Sciatic nerve (tissue), 2 donors: ENCODE results near the gene APBA3. TPM values are rescaled to one million over a fixed set of nuclear protein-coding genes. Genes with fewer than 3 reads are reported as not detected.

Source experiments
- ATAC-seq: fragments of 200-7000 bp; cut with Tn5 transposase; one replicate; pipeline ENCODE4 v1.9.1; 2020; ENCODE audit warnings: mild to moderate bottlenecking, moderate library complexity
- DNase-seq: peaks from one replicate; pipeline ENCODE4 v3.0.0-alpha.2; 2020; ENCODE audit warnings: low spot score
- intact Hi-C: fragments of 100-400 bp; cut with DNase I; formaldehyde crosslinking; loops from one replicate; pipeline ENCODE4 v1.14.2; 2022
- total RNA-seq: library from RNA; stranded (reverse); fragmentation: NEBNext Ultra II Directional; extraction: Animal tissue kit (Norgen Biotek cat#: 25700); gene quantifications from one replicate; pipeline ENCODE4 v1.2.1, GENCODE V29; 2021
- donor health status: DM: no; HTN: no; CAD: no.
- donor health status: DM: no; HTN: no; CAD: no.

Gene APBA3, protein sequence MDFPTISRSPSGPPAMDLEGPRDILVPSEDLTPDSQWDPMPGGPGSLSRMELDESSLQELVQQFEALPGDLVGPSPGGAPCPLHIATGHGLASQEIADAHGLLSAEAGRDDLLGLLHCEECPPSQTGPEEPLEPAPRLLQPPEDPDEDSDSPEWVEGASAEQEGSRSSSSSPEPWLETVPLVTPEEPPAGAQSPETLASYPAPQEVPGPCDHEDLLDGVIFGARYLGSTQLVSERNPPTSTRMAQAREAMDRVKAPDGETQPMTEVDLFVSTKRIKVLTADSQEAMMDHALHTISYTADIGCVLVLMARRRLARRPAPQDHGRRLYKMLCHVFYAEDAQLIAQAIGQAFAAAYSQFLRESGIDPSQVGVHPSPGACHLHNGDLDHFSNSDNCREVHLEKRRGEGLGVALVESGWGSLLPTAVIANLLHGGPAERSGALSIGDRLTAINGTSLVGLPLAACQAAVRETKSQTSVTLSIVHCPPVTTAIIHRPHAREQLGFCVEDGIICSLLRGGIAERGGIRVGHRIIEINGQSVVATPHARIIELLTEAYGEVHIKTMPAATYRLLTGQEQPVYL
- total RNA-seq = 26.1 TPM

DNA sequence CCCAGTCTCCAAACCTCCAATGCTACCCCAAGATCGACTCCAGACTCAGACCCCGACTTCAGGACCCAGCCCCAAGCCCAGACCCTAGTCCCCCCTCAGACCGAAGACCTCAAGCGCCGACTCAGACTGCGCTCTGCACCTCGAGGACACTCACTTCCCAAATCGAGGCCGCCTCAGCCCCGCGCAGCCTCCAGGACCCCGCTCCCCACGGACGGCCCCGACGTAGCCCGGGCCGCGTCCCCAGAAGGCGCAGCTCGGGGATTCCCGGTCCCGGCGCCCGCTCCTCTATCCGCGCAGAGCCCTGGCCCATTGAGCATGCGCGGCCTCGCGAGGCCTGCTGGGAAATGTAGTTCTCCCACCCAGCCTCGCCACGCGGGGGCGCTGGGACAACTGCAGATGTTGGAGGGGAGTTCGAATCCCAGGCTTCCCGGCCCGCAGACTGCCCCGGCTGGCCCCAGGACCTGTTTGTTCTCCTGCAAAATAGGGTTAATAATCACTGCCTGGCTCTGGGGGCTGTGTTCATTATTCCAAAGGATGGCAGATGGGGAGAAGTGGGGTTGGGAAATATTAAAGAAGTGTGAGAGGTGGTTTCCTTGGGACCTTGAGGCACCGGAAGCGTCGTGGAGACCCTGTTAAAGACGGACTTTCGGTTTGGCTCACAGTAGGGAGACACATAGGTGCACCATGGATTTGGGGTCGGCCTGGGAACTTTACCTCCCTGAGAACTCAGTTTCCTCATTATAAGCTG, at the start of gene APBA3:
APBA3 (minus strand) TSS at position 311 of the 748 bp plus-strand sequence. CDS start 1,428 bp downstream, outside the sequence.
- peak; percentile 95 for DNase-seq
- peak; percentile 52 for ATAC-seq
- intact Hi-C loops = no loop called here

DNA sequence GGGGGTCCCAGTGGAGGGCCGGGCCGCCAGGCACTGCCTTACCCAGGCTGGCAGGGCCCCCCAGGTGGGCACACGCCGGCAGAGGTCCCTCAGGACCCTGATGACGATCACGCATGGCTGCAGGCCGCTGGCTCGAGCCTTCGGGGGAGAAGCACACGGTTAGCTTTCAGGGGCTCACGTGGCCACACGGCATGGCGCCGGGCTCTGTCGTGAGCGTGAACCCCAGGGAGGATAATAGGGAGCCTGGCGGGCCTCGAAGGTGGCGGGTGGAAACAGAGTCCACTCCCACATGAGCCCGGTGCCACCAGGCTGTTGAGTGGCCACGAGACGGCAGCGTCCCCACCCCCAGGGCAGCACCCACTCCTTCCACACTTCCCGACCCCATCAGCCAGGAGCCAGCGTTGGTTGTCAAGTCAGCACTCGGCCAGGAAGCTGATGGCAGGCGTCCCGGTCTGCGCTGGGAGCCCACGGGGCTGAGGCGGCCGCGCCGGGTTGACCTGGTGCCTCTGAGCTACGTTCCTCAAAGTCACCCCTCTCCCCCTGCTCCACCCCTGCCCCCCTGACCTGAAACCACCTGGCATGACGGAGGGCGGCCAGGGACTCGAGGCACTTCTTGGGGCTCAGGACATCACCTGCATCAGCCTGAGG, 49.3 kb upstream of the APBA3 start:
- peak; percentile 25 for ATAC-seq
- intact Hi-C loops = no loop called here

DNA sequence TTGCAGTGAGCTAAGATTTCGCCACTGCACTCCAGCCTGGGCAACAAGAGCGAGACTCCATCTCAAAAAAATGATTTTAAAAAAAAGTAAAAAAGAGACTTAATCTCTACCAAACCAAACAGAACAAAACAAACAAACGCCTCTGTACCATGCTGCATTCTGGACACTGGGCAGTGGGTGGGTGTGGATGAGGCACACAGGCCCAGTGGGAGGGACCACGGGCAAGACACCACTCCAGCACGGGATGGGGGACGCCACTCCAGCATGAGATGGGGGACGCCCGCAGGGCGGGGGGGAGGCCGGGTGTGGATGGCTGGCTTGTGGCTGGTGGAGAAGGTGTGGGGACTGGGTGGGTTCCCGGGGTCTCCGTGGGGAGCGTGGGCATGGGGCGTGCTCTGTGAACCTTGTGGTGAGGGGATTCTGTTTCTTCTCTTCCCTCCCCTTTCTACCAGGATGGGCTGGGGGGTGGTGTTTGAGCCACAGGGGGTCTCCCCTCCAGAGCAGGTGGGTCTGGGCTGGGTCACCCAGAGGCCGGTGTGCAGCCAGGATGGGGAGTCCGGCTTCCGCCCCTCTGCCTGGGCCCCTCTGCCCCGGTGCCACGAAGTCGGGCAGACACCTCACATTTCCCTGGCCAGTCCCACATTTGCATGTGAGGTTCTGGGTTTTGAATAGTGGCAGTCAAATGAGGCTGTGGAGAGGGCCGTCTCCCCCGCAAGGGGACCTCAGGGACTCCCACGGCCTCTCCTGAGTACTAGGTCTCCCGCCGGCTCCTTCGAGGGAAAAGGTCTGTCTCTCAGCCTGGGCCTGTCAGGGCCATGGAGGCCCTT, 48.6 kb upstream of the APBA3 start:
- DNase-seq (no peak), ATAC-seq (no peak)
- intact Hi-C loops = no loop called here

More for the DNA sequence above, 49.3 kb upstream of the APBA3 start:
- no peak for DNase-seq

- intact Hi-C loops = no loop called here
- no peak for DNase-seq
- ATAC-seq = no peak
These were observed 47.1 kb upstream of the APBA3 start for GRCh38 chr19:3808420-3809143.

DNA sequence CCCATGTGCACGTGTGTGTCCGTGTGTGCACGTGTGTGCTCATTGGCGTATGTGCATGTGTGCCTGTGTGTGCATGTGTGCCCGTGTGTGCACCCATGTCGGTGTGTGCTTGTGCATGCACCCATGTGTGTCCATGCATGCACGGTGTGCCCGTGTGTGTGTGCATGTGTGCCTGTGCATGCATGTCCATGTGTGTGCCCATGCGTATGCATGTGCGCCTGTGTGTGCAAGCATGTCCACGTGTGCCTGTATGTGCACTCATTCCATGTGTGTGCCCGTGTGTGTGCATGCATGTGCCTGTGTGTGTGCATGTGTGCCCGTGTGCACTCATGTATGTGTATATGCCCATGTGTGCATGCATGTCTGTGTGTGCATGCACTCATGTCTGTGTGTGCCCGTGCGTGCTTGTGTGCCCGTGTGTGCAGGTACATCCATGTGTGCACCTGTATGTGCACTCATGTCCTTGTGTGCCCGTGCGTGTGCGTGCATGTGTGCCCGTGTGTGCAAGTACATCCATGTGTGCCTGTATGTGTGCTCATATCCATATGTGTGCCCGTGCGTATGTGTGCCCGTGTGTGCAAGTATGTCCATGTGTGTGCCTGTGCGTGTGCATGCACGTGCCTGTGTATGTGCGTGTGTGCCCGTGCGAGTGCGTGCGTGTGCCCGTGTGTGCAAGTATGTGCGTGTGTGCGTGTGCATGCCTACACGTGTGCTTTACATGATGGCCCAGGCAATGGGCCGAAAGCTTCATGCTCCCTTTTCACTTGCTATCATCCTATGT, 46.3 kb upstream of the APBA3 start:
- ATAC-seq (no peak), DNase-seq (no peak)
- intact Hi-C loops = no loop called here

DNA sequence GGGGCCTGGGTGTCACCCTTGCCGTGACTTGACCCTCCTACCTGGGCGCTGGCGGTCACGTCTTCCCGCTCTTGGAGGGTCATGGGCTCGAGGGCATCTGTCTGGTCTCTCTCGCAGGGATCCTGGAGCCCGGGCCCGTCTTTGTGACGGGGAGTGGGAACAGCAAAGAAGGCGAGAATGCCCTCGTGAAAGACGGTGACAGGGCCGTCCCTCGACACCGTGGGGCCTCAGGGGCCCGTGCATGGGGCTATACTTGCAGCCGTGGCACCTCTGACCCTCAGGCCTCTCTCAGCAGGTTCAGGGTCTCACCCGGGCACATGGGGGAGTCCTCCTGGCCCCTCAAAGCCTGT, 45.6 kb upstream of the APBA3 start:
- intact Hi-C loops = no loop called here

GRCh38 chr19:3805859-3806258, 44.4 kb upstream of the APBA3 start:
- intact Hi-C loops = no loop called here
- ATAC-seq (no peak), DNase-seq (no peak)

More for the DNA sequence above, 45.6 kb upstream of the APBA3 start:
- no peak for DNase-seq
- ATAC-seq = no peak

DNA sequence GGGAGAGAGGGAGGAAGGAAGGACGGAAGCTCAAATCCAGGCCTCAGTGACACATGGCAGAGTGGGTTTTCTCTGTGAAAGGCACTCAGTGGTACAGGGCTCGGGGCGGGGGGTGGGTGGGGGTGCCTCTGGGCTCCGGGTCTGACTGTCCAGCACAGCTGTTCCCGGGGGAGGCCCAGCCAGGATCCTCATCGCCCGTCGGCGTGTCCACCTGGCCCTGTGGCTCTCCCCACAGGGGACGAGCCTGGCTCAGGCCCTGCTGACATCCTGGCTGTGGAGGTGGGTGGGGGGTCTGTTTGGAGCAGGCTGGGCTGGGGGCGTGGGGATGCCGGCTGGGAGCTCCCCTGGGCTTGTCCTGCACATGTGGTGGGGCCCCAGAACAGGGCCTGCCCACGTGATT, 42.9 kb upstream of the APBA3 start:
- intact Hi-C loops = no loop called here
- ATAC-seq = no peak

GRCh38 chr19:3803986-3804385, 42.5 kb upstream of the APBA3 start:
- ATAC-seq (no peak), DNase-seq (no peak)
- intact Hi-C loops = no loop called here

More for the DNA sequence above, 42.9 kb upstream of the APBA3 start:
- DNase-seq = no peak

DNA sequence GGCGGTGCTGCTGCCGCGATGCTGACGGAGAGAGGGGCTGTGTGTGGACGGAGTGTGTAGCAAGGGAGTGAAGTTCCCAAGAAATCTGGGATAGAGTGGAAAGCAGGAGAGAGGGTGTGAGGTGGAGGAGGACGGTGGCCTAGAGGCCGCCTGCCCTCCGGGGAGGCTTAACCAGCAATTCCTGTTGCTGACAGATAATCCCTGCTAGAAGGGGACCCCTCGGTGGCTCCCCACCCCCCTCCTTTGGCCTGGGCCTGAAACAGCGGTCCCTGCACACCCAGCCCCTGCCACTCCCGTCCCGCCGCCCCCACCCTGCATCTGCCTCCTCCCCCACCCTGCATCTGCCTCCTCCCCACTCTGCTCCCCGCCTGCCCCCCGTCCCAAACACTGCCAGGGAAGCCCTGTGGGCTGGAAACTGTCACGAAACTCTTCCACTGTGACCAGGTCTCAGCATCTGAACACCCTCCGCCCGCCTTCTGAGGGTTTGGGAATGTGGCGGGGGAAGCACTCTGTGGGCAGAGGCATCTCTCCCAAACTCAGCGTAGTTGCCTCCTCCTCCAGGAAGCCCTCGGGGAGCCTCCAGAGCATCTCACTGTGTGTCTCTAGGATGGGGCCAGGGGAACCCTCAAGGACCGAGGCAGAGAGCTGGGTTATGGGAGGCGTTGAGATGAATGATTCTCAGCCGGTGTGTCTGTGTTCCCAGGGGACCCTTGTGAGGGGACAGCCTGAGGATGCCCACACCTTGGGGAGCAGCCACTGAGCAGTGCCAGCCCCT, 41.8 kb upstream of the APBA3 start:
- no peak for ATAC-seq
- intact Hi-C loops = no loop called here
- DNase-seq = no peak

DNA sequence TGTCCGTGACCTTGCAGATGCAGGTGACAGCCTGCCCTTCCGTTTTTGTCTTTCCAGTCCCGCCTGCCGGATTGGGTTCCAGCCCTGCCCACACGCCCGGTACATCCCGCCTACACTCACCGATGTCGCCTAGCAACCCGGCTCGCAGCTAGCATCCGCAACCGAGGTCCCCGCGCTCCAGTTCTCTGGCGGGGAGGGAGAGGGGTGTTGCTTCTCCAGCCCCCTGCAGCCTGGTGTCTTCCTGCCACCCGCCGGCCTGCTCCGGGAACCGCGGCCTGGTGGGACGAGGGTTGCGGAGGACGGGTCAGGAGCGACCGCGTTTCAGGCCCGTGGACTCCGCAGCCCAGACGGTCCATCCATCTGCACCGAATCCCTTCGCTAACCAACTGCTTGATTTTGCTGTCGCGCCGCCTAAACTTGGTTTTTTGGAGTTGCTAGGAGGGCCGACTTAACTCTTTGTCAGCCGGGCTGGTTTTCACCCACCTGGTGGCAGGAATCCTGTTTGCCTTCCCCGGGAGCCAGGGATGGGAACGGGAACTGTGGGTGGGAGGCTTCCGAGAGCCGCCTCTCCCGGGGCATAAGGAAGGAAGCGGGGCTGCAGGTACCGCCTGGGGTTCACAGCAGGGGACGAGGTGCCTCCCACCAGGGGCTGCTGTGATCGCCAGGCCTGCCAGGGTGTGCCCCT, 40.1 kb upstream of the APBA3 start:
- intact Hi-C loops = no loop called here
- no peak for ATAC-seq
- no peak for DNase-seq

DNA sequence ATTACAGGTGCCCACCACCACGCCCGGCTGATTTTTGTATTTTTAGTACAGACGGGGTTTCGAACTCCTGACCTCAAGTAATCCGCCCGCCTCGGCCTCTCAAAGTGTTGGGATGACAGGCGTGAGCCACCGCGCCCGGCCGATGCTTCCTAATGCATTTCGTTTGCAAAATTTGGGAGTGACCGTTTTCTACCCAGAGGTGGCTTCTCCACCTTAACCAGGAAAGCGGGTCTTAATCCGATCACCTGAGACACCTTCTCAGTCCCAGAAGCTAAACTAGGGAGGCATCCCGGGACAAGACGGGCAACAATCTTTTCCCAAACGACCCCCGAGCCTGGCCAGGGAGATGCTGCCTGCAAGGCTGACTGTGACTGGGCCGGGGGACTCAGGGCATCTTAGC, 39.5 kb upstream of the APBA3 start:
- DNase-seq = no peak
- intact Hi-C loops = no loop called here
- ATAC-seq = no peak

- intact Hi-C loops = no loop called here
- no peak for DNase-seq
- ATAC-seq = no peak
These were observed 36.6 kb upstream of the APBA3 start for GRCh38 chr19:3798137-3798536.

DNA sequence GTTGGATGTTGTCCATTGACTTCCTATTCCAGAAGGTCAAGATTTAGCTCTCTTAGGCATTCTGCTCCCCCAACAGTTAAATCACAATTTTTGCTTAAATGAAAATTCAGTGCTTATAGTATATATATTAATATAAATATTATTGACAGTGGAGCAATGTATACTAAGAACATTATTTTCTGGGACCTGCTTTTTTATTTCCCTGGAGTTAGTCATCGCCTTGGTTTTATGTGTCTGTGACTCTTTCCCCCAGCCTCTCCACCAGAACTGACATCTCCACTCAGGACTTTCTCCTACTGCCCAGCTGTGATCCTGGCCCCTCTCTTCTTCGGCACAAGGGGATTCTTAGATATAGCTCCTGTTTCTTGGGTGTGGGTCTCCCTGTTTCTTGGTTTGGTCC, 34.9 kb upstream of the APBA3 start:
- no peak for ATAC-seq
- DNase-seq = no peak
- intact Hi-C loops = no loop called here

GRCh38 chr19:3793799-3794198, 32.3 kb upstream of the APBA3 start:
- ATAC-seq (no peak), DNase-seq (no peak)
- intact Hi-C loops = no loop called here

DNA sequence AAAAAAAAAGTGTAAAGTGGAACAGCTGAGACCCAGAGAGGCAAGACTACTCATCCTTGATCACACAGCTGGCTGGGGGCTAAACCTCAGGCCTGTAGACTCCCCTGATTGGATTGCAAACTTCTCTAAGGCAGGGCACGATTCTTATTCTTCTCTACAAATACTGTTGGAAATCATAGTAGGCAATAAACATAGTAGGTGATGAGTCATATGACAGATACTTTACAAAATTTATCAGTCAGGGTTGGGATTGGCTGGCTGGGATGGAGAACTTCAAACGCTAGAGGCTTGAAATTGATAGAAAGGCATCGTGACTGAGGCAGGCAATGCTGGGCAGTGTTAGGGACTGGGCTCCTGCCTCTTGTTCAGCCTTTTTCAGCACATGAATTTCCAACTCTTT, 30.6 kb upstream of the APBA3 start:
- intact Hi-C loops = no loop called here
- DNase-seq (no peak), ATAC-seq (no peak)
